Suprapubic skin (tissue), 4 donors: ENCODE data around the gene GLYATL3.

ENCODE experiments used
- CTCF ChIP-seq, 2 donors: fragments of 200-600 bp in 1 of 2; fragments of 450-650 bp in 1 of 2; sonication (generic) in 1 of 2; IDR thresholded peaks; one replicate each; pipeline ENCODE4 v1.5.1; 2016 to 2019; ENCODE audit warnings: antibody characterized with exemption in 2 of 2, mild to moderate bottlenecking in 1 of 2, moderate library complexity in 1 of 2
- EP300 ChIP-seq: sonication (generic); formaldehyde crosslinking; IDR thresholded peaks from one replicate; pipeline ENCODE4 v1.6.1; 2017; ENCODE audit warnings: antibody characterized with exemption
- POLR2A ChIP-seq, 2 donors: fragments of 450-650 bp; IDR thresholded peaks; one replicate each; pipeline ENCODE4 v1.6.1; 2017; ENCODE audit warnings: antibody characterized with exemption in 2 of 2, mild to moderate bottlenecking in 2 of 2, moderate library complexity in 2 of 2
- POLR2AphosphoS5 ChIP-seq, 3 donors: sonication (generic); formaldehyde crosslinking; IDR thresholded peaks; one replicate each; pipeline ENCODE4 v1.6.1; 2017; ENCODE audit warnings: antibody characterized with exemption in 3 of 3

- TF ChIP-seq CTCF (IDR thresholded peaks at IDR 0.05) (no peak), POLR2A (IDR thresholded peaks at IDR 0.05) (no peak), POLR2AphosphoS5 (IDR thresholded peaks at IDR 0.05) (no peak), EP300 (no peak)
Observed at GRCh38 chr6:49499623-49500022, at the start of gene GLYATL3.
